HG03432 (cell line): ENCODE data around the gene GRM7.

Source experiments
- ATAC-seq: cut with Tn5 transposase; IDR thresholded peaks from one replicate; pipeline ENCODE4 v1.9.1; 2021; ENCODE audit warnings: mild to moderate bottlenecking, moderate library complexity; ENCODE audit not compliant: unreplicated experiment

GRM7 gene

GRCh38 chr3:7754653-7755441 lies 893.9 kb downstream of the GRM7 start:
- ATAC-seq, result no peak

- no peak for ATAC-seq
Measured at GRCh38 chr3:7759630-7760029, 898.7 kb downstream of the GRM7 start.

GRCh38 chr3:7760718-7761117 lies 899.8 kb downstream of the GRM7 start:
- ATAC-seq, result no peak

- no peak for ATAC-seq
Measured at GRCh38 chr3:7764115-7764514, 903.2 kb downstream of the GRM7 start.

GRCh38 chr3:7766530-7766929 lies 905.6 kb downstream of the GRM7 start:
- ATAC-seq, result no peak

GRCh38 chr3:7779331-7779730 lies 918.4 kb downstream of the GRM7 start:
- no peak for ATAC-seq

- ATAC-seq, result no peak
Measured at GRCh38 chr3:7781395-7781794, 920.5 kb downstream of the GRM7 start.

- ATAC-seq, result no peak
Measured at GRCh38 chr3:7787871-7788828, 927.2 kb downstream of the GRM7 start.

GRCh38 chr3:7788881-7789280 lies 928.0 kb downstream of the GRM7 start:
- no peak for ATAC-seq

GRCh38 chr3:7789324-7789723 lies 928.4 kb downstream of the GRM7 start:
- no peak for ATAC-seq

- ATAC-seq, result no peak
Measured at GRCh38 chr3:7790141-7790540, 929.2 kb downstream of the GRM7 start.
